Adrenal gland (tissue), 12 donors: ENCODE results near the gene FGF19. TPM values are rescaled to one million over a fixed set of nuclear protein-coding genes. Genes with fewer than 3 reads are reported as not detected.
A peak's percentile ranks its signal among the peaks of the same experiment; 100 is the strongest.

Experiments
- DNase-seq, 7 donors: peaks; one replicate each; pipeline ENCODE4 v3.0.0-alpha.2; 2019 to 2020
- H3K27ac ChIP-seq, 5 donors: fragments of 200-600 bp; sonication (generic) in 4 of 5; 1 replicate in 3 of 5; 2 replicates in 2 of 5; pipeline versions ENCODE4 v1.5.1 to v1.8.0; 2016 to 2020; ENCODE audit warnings: mild to moderate bottlenecking in 1 of 5
- H3K27me3 ChIP-seq: fragments of 200-600 bp; 2 replicates; pipeline ENCODE4 v1.8.0; 2021
- H3K36me3 ChIP-seq, 2 donors: fragments of 200-600 bp; replicated peaks in 1 of 2; 1 replicate in 1 of 2; 2 replicates in 1 of 2; pipeline versions ENCODE4 v1.5.1 to v1.8.0; 2018 to 2022
- H3K4me1 ChIP-seq, 2 donors: fragments of 200-600 bp; replicated peaks in 1 of 2; 1 replicate in 1 of 2; 2 replicates in 1 of 2; pipeline versions ENCODE4 v1.5.1 to v1.8.0; 2018 to 2021
- H3K4me3 ChIP-seq, 4 donors: fragments of 200-600 bp; sonication (generic) in 3 of 4; one replicate each; pipeline ENCODE4 v1.5.1; 2016 to 2018
- H3K9me3 ChIP-seq, 3 donors: fragments of 200-600 bp; sonication (generic) in 1 of 3; replicated peaks in 1 of 3; 1 replicate in 2 of 3; 2 replicates in 1 of 3; pipeline versions ENCODE4 v1.5.1 to v1.8.0; 2016 to 2021
- POLR2A ChIP-seq, 2 donors: fragments of 450-650 bp; IDR thresholded peaks; one replicate each; pipeline ENCODE4 v1.6.1; 2017; ENCODE audit warnings: antibody characterized with exemption in 2 of 2, mild to moderate bottlenecking in 2 of 2, moderate library complexity in 1 of 2
- WGBS, 4 donors: extraction: QIAGEN DNeasy Blood & Tissue Kit in 2 of 4; methylation state at CpG; one replicate each; pipeline versions ENCODE4 v1.1.5 to v1.1.7; 2013 to 2017; 5-methylcytosine and 5-hydroxymethylcytosine counted together
- intact Hi-C, 2 donors: fragments of 100-400 bp; cut with DNase I; formaldehyde crosslinking; loops; one replicate each; pipeline versions ENCODE4 v1.14.1 to v1.15.0; 2022 to 2023
- polyA plus RNA-seq, 3 donors: library from polyadenylated mRNA; stranded (reverse); fragments of 200-250 nt in 2 of 3; fragments of 350-450 nt in 1 of 3; fragmentation: Illumina TruSeq in 1 of 3; extraction: RNeasy Lipid Tissue Mini Kit (QIAGEN cat#74804) in 1 of 3; gene quantifications; one replicate each; pipeline ENCODE4 v1.2.3, GENCODE V29; 2013 to 2014
- total RNA-seq, 9 donors: library from RNA; depleted of rRNA in 4 of 9; stranded (reverse); fragments of >200 nt in 4 of 9; fragments of 120-200 nt in 1 of 9; fragmentation: NEBNext Ultra II Directional in 1 of 9; extraction: Animal tissue kit (Norgen Biotek cat#: 25700) in 1 of 9; gene quantifications; one replicate each; pipeline versions ENCODE4 v1.1.0 to v1.2.4, GENCODE V29; 2013 to 2023
- TF ChIP-seq, protein P1 (sequence below), 6 experiments: fragments of 450-650 bp in 4 of 6; fragments of 200-600 bp in 2 of 6; sonication (generic) in 1 of 6; IDR thresholded peaks; 1 replicate in 5 of 6; 2 replicates in 1 of 6; pipeline versions ENCODE4 v1.5.1 to v1.8.0; 2016 to 2021; ENCODE audit warnings: antibody characterized with exemption in 6 of 6, mild to moderate bottlenecking in 2 of 6, moderate library complexity in 1 of 6
- donor health status: healthy with polysubstance abuse.
- donor health status: Bipolar disorder and iron deficiency.
- donor health status: DM: yes; HTN: yes; CAD: no.
- donor health status: DM: no; HTN: no; CAD: no.
- donor health status: DM: no; HTN: no; CAD: no.
- donor health status: DM: yes; HTN: yes; CAD: no.

FGF19 gene
- total and polyA plus RNA-seq, 12 donors = not detected

DNA sequence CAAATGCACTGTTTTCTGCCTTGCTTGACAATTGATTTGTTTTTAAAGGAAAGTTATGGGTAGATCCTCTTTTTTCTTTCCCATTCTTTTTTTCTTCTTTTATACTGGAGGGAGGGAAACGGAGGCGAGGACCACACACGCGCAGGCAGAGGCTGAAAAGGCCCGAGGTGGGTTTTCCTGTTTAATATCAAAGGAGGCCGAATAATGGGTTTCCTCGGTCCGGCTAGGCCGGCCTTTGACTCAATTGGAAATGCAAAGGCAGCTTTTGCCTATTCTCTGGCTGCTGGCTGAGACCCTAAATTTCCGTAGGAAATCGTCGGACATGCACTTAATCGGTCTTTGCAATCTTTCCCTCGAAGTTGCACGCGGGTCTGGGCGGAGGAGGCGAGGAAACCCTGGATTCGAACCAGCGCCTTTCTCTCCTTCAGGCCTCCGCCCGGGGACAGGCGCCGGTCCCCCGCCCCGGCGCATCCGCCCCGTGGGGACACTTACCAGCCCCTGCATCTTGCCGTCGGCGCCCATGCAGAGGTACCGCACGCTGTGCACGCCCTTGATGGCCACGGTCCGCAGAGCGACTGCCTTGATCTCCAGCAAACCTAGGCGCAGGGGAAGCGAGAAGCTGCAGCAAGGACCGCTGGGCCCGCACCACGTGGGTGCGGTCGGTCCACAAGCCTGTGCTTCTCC, 911 bp downstream of the FGF19 start:
- Histone ChIP-seq H3K27ac (no peak overlapping the region), H3K9me3 (no peaks in the 10 kb centered on the region), H3K27me3 (peaks cover 62% of the 10 kb centered on the region), H3K4me3 (no peak overlapping the region), H3K36me3 (no peaks in the 10 kb centered on the region), H3K4me1 (peaks cover 0 to 9% of the 10 kb centered on the region in 2 donors)
- WGBS, 4 donors = 10 to 11% (median 11%) methylated on average over 28 to 45 of the region's 45 CpGs
- no peak for DNase-seq
- intact Hi-C loops = no loop called here
- TF ChIP-seq POLR2A (IDR thresholded peaks at IDR 0.05) = no peak
- TF ChIP-seq, protein P1, sequence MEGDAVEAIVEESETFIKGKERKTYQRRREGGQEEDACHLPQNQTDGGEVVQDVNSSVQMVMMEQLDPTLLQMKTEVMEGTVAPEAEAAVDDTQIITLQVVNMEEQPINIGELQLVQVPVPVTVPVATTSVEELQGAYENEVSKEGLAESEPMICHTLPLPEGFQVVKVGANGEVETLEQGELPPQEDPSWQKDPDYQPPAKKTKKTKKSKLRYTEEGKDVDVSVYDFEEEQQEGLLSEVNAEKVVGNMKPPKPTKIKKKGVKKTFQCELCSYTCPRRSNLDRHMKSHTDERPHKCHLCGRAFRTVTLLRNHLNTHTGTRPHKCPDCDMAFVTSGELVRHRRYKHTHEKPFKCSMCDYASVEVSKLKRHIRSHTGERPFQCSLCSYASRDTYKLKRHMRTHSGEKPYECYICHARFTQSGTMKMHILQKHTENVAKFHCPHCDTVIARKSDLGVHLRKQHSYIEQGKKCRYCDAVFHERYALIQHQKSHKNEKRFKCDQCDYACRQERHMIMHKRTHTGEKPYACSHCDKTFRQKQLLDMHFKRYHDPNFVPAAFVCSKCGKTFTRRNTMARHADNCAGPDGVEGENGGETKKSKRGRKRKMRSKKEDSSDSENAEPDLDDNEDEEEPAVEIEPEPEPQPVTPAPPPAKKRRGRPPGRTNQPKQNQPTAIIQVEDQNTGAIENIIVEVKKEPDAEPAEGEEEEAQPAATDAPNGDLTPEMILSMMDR (IDR thresholded peaks at IDR 0.05) = no peak

DNA sequence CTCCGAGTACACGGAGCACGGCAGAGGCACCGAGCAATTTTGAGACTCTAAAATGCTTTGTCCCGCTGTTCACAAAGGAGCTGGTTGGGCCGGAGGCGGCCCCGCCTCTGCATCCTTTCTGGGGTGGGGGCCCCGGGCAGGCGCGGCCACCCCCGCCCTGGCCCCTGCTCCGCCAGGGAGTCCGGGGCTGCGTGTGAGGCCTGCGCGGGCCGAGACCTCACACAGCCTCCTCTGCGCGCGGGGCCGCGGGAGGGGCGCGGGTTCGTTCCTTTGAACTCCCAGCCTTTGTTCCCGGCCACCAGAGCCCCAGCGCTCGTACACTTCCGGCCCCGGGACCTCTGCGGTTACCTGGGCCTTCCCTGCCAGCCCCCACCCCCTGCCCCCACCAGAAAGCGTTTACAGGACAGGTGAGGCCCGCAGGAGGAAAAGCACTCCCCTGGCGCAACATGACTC, 1.6 kb downstream of the FGF19 start:
- Histone ChIP-seq H3K27ac (no peak overlapping the region), H3K4me1 (peaks cover 0 to 9% of the 10 kb centered on the region in 2 donors), H3K27me3 (peaks cover 62% of the 10 kb centered on the region), H3K4me3 (no peak overlapping the region), H3K36me3 (no peaks in the 10 kb centered on the region), H3K9me3 (no peaks in the 10 kb centered on the region)
- DNase-seq = no peak
- 11 to 19% (median 16%) methylated on average over 7 to 35 of the region's 35 CpGs for WGBS, 4 donors
- TF ChIP-seq POLR2A (IDR thresholded peaks at IDR 0.05) = no peak
- TF ChIP-seq, protein P1 (IDR thresholded peaks at IDR 0.05) = no peak
- intact Hi-C loops = no loop called here

DNA sequence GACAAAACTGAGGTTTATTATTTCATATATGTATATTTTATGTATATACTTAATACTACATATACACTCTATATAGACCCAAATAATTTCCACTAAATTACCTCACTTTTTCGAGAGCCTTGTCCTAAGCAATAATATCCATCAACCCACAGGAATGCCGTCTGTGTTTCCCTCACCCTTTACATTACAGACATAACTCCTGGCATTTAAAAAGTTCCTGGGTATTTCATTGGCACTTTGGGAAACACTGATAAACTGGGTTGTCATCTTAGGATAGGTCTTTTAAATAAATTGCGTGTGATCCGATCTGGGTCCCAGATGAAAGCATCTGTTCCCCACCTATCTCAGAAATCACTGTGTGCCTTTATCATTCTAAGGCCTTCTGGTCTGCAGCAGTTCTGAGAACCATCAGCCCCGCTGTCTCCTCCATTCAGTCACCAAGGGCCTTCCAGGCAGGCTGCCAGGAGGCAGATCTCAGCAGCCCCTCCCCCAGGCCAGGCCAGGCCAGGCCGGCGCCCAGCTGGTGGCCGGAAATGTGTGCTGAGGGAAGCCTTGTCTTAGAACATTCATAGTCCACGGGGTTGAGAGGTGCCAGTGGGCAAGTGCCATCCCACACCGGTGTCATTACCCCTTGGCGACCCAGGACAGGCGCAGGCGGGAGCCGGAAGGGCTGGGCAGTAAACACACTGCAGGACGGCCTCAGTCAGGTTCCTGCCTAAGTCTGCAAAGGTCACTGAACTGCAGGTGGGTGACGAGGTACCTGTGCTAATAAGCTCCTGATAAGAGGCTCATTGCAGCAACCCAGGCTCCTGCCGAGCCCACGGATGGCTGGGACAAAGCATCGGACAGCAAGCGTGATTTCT, 3.3 kb downstream of the FGF19 start:
- 34 to 42% (median 39%) methylated on average over 10 to 20 of the region's 20 CpGs for WGBS, 4 donors
- Histone ChIP-seq H3K4me3 (no peak overlapping the region), H3K27me3 (peaks cover 52% of the 10 kb centered on the region), H3K27ac (no peak overlapping the region), H3K4me1 (peaks cover 0 to 9% of the 10 kb centered on the region in 2 donors), H3K9me3 (no peaks in the 10 kb centered on the region), H3K36me3 (no peaks in the 10 kb centered on the region)
- DNase-seq = peak; percentile 56 to 87 (median 77)
- no peak for TF ChIP-seq POLR2A (IDR thresholded peaks at IDR 0.05)
- TF ChIP-seq, protein P1 (IDR thresholded peaks at IDR 0.05) = no peak
- intact Hi-C loops = no loop called here

DNA sequence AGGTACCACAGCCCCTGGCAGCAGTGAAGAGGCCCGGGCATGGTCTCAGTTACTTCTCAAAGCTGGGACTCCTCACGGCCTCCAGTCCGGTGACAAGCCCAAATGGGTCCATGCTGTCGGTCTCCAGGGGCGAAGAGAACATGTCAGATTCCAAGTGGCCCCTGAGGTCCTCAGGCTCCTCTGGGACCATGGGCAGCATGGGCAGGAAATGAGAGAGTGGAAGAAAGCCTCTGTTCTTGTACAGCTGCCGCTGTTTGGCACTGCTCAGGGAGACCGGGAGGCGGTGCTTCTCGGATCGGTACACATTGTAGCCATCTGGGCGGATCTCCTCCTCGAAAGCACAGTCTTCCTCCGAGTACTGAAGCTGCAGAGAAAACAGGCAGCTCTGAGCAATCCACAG, 4.6 kb downstream of the FGF19 start:
- Histone ChIP-seq H3K4me3 (no peak overlapping the region), H3K27me3 (peaks cover 39% of the 10 kb centered on the region), H3K4me1 (peaks cover 0 to 9% of the 10 kb centered on the region in 2 donors), H3K27ac (no peak overlapping the region), H3K36me3 (no peaks in the 10 kb centered on the region), H3K9me3 (no peaks in the 10 kb centered on the region)
- TF ChIP-seq POLR2A (IDR thresholded peaks at IDR 0.05) = no peak
- TF ChIP-seq, protein P1 (IDR thresholded peaks at IDR 0.05) = no peak
- intact Hi-C loops = no loop called here
- 74 to 86% (median 82%) methylated on average over 12 to 13 of the region's 13 CpGs for WGBS, 4 donors
- no peak for DNase-seq
